Measurements from ENCODE around the gene GSTT2B.
"Not testable (repeated sequence)": the region's sequence is repeated elsewhere in the genome, so short reads cannot be mapped to it uniquely, and the experiment has no call there.

Gene GSTT2B

GRCh38 chr22:23970816-23971486 is 10.0 kb upstream of the GSTT2B start:
- CTCF ChIA-PET: interaction anchor here (1.5 kb wide), 1 partner anchor 204 kb away, joined by 3 read pairs; no protein-coding TSS in a partner anchor
- Mint-ChIP-seq H3K27ac (no peak overlapping the region), H3K27me3 (no peaks in the 10 kb centered on the region), H3K9me3 (no peaks in the 10 kb centered on the region), H3K4me3 (no peak overlapping the region), H3K36me3 (peaks cover 30% of the 10 kb centered on the region), H3K4me1 (peaks cover 30% of the 10 kb centered on the region)
- no peak for DNase-seq

- Mint-ChIP-seq H3K27me3 (no peaks in the 10 kb centered on the region), H3K27ac (no peak overlapping the region), H3K9me3 (no peaks in the 10 kb centered on the region), H3K4me1 (peaks cover 30% of the 10 kb centered on the region), H3K36me3 (peaks cover 30% of the 10 kb centered on the region), H3K4me3 (no peak overlapping the region)
- CTCF ChIA-PET: no interaction called here
- DNase-seq: no peak
Measured at GRCh38 chr22:23970201-23970641, 9.2 kb upstream of the GSTT2B start.

GRCh38 chr22:23969071-23969470 is 8.1 kb upstream of the GSTT2B start:
- Mint-ChIP-seq H3K4me3 (peak overlapping the region; percentile 41), H3K4me1 (peaks cover 30% of the 10 kb centered on the region), H3K27ac (no peak overlapping the region), H3K27me3 (no peaks in the 10 kb centered on the region), H3K36me3 (peaks cover 30% of the 10 kb centered on the region), H3K9me3 (no peaks in the 10 kb centered on the region)
- CTCF ChIA-PET: no interaction called here
- no peak for DNase-seq

- CTCF ChIA-PET, H3K9me3 Mint-ChIP-seq, DNase-seq, H3K4me3 Mint-ChIP-seq, H3K27ac Mint-ChIP-seq, H3K27me3 Mint-ChIP-seq: not testable (repeated sequence)
- Mint-ChIP-seq H3K36me3 (peaks cover 25% of the 10 kb centered on the region), H3K4me1 (peaks cover 25% of the 10 kb centered on the region)
Measured at GRCh38 chr22:23966568-23966967, 5.6 kb upstream of the GSTT2B start, which contains the start of gene DDTL. TSS of gene DDTL (plus strand) at chr22:23966888. CDS start at chr22:23966915, 27 bp downstream.

GRCh38 chr22:23966094-23966493 is 5.1 kb upstream of the GSTT2B start:
- H3K4me3 Mint-ChIP-seq: not testable (repeated sequence)

GRCh38 chr22:23956301-23956900 is 4.6 kb downstream of the GSTT2B start:
- DNase-seq: peak; percentile 87
- not testable (repeated sequence) for H3K4me1 Mint-ChIP-seq, H3K4me3 Mint-ChIP-seq, H3K36me3 Mint-ChIP-seq, H3K9me3 Mint-ChIP-seq, H3K27ac Mint-ChIP-seq
- CTCF ChIA-PET: interaction anchor here (1.0 to 1.4 kb wide), 3 partner anchors 60 to 98 kb away, joined by 3 to 4 read pairs (median 3); no protein-coding TSS in a partner anchor
- H3K27me3 Mint-ChIP-seq: peaks cover 11% of the 10 kb centered on the region

More at GRCh38 chr22:23966094-23966493, 5.1 kb upstream of the GSTT2B start:
- H3K27me3 Mint-ChIP-seq, DNase-seq, H3K27ac Mint-ChIP-seq, H3K9me3 Mint-ChIP-seq, CTCF ChIA-PET: not testable (repeated sequence)
- Mint-ChIP-seq H3K36me3 (peaks cover 20% of the 10 kb centered on the region), H3K4me1 (peaks cover 20% of the 10 kb centered on the region)

GRCh38 chr22:23955886-23956285 is 5.1 kb downstream of the GSTT2B start:
- DNase-seq, H3K4me1 Mint-ChIP-seq, H3K9me3 Mint-ChIP-seq, H3K4me3 Mint-ChIP-seq, H3K36me3 Mint-ChIP-seq, H3K27ac Mint-ChIP-seq: not testable (repeated sequence)
- CTCF ChIA-PET: interaction anchor here (1.0 to 1.4 kb wide), 3 partner anchors 60 to 97 kb away, joined by 3 to 4 read pairs (median 3); no protein-coding TSS in a partner anchor
- H3K27me3 Mint-ChIP-seq: peaks cover 11% of the 10 kb centered on the region

- H3K4me3 Mint-ChIP-seq, H3K27me3 Mint-ChIP-seq, H3K4me1 Mint-ChIP-seq, H3K36me3 Mint-ChIP-seq, H3K27ac Mint-ChIP-seq, H3K9me3 Mint-ChIP-seq, CTCF ChIA-PET, DNase-seq: not testable (repeated sequence)
Measured at GRCh38 chr22:23954991-23955305, 6.0 kb downstream of the GSTT2B start.

GRCh38 chr22:23954193-23954990 is 6.6 kb downstream of the GSTT2B start:
- H3K4me1 Mint-ChIP-seq, H3K36me3 Mint-ChIP-seq, DNase-seq, H3K4me3 Mint-ChIP-seq, H3K9me3 Mint-ChIP-seq, H3K27ac Mint-ChIP-seq, CTCF ChIA-PET, H3K27me3 Mint-ChIP-seq: not testable (repeated sequence)

GRCh38 chr22:23953485-23953884 is 7.5 kb downstream of the GSTT2B start:
- H3K4me3 Mint-ChIP-seq, H3K36me3 Mint-ChIP-seq, H3K4me1 Mint-ChIP-seq, CTCF ChIA-PET, H3K27me3 Mint-ChIP-seq, DNase-seq, H3K9me3 Mint-ChIP-seq, H3K27ac Mint-ChIP-seq: not testable (repeated sequence)

GRCh38 chr22:23952794-23953405 is 8.1 kb downstream of the GSTT2B start:
- H3K4me3 Mint-ChIP-seq, H3K9me3 Mint-ChIP-seq, H3K27me3 Mint-ChIP-seq, H3K4me1 Mint-ChIP-seq, DNase-seq, H3K27ac Mint-ChIP-seq, H3K36me3 Mint-ChIP-seq: not testable (repeated sequence)
- CTCF ChIA-PET: interaction anchor here (0.6 kb wide), 1 partner anchor 100 kb away, joined by 3 read pairs; no protein-coding TSS in a partner anchor

GRCh38 chr22:23951383-23951782 is 9.6 kb downstream of the GSTT2B start:
- DNase-seq, H3K27ac Mint-ChIP-seq, H3K36me3 Mint-ChIP-seq, H3K4me1 Mint-ChIP-seq, CTCF ChIA-PET, H3K4me3 Mint-ChIP-seq, H3K27me3 Mint-ChIP-seq, H3K9me3 Mint-ChIP-seq: not testable (repeated sequence)

GRCh38 chr22:23949764-23950163 is 11.2 kb downstream of the GSTT2B start:
- H3K4me1 Mint-ChIP-seq, DNase-seq, H3K36me3 Mint-ChIP-seq, H3K9me3 Mint-ChIP-seq, H3K27me3 Mint-ChIP-seq, H3K27ac Mint-ChIP-seq, CTCF ChIA-PET, H3K4me3 Mint-ChIP-seq: not testable (repeated sequence)

- H3K27me3 Mint-ChIP-seq, H3K4me1 Mint-ChIP-seq, H3K36me3 Mint-ChIP-seq, H3K9me3 Mint-ChIP-seq, H3K4me3 Mint-ChIP-seq, CTCF ChIA-PET, DNase-seq, H3K27ac Mint-ChIP-seq: not testable (repeated sequence)
Measured at GRCh38 chr22:23947391-23947790, 13.6 kb downstream of the GSTT2B start.

Data from activated naive CD4-positive, alpha-beta T cell treated with anti-CD3 and anti-CD28 coated beads, Interleukin-2, amount 10 ng/mL, durations not matched to agents 7 days and 5 days (primary cell).